Adrenal gland (tissue), 5 donors: ENCODE measurements around the gene SLC25A11.

Experiments
- POLR2A ChIP-seq, 2 donors: fragments of 450-650 bp; IDR thresholded peaks; one replicate each; pipeline ENCODE4 v1.6.1; 2017; ENCODE audit warnings: antibody characterized with exemption in 2 of 2, mild to moderate bottlenecking in 2 of 2, moderate library complexity in 1 of 2
- TF ChIP-seq, protein P1 (sequence below), 6 experiments: fragments of 450-650 bp in 4 of 6; fragments of 200-600 bp in 2 of 6; sonication (generic) in 1 of 6; IDR thresholded peaks; 1 replicate in 5 of 6; 2 replicates in 1 of 6; pipeline versions ENCODE4 v1.5.1 to v1.8.0; 2016 to 2021; ENCODE audit warnings: antibody characterized with exemption in 6 of 6, mild to moderate bottlenecking in 2 of 6, moderate library complexity in 1 of 6
- donor health status: DM: no; HTN: no; CAD: no.

DNA sequence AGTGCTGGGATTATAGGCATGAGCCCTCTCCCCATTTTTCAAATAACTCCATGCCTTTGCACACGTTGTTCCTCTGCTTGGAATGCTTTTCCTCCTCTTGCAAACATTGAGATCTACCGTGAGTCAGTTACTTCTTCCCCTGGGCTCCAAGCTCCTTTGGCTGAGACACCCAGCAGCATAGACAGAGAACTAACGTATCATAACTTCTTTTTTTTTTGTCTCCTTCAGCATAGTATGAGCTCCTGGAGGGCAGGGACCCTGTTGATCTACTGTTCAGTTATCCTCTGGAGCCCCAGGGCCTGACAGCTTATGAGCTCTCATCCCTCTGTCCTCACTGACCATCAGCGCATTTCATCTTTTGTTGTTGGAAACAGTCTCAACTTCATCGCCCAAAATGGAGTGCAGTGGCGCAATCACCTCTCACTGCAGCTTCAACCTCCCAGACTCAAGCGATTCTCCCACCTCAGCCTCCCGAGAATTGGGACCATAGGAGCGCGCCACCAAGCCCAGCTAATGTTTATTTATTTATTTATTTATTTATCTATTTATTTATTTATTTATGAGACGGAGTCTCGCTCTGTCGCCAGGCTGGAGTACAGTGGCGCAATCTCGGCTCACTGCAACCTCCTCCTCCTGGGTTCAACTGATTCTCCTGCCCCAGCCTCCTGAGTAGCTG lies 25.6 kb upstream of the SLC25A11 start:
- TF ChIP-seq POLR2A (IDR thresholded peaks at IDR 0.05) = no peak
- TF ChIP-seq, protein P1, sequence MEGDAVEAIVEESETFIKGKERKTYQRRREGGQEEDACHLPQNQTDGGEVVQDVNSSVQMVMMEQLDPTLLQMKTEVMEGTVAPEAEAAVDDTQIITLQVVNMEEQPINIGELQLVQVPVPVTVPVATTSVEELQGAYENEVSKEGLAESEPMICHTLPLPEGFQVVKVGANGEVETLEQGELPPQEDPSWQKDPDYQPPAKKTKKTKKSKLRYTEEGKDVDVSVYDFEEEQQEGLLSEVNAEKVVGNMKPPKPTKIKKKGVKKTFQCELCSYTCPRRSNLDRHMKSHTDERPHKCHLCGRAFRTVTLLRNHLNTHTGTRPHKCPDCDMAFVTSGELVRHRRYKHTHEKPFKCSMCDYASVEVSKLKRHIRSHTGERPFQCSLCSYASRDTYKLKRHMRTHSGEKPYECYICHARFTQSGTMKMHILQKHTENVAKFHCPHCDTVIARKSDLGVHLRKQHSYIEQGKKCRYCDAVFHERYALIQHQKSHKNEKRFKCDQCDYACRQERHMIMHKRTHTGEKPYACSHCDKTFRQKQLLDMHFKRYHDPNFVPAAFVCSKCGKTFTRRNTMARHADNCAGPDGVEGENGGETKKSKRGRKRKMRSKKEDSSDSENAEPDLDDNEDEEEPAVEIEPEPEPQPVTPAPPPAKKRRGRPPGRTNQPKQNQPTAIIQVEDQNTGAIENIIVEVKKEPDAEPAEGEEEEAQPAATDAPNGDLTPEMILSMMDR (IDR thresholded peaks at IDR 0.05) = no peak
